GM21390 (cell line): ENCODE results near the gene TMX3.
A peak's percentile ranks its signal among the peaks of the same experiment; 100 is the strongest.

Experiments
- ATAC-seq: cut with Tn5 transposase; IDR thresholded peaks from one replicate; pipeline ENCODE4 v1.9.1; 2021; ENCODE audit not compliant: unreplicated experiment

Gene TMX3

GRCh38 chr18:68713796-68714195, 1.1 kb downstream of the TMX3 start:
- ATAC-seq = no peak

GRCh38 chr18:68713131-68713530, 1.8 kb downstream of the TMX3 start:
- no peak for ATAC-seq

- ATAC-seq = no peak
These were observed 7.3 kb downstream of the TMX3 start for GRCh38 chr18:68707646-68708045.

- ATAC-seq = no peak
These were observed 9.8 kb downstream of the TMX3 start for GRCh38 chr18:68705119-68705518.

- no peak for ATAC-seq
These were observed 11.6 kb downstream of the TMX3 start for GRCh38 chr18:68703326-68703725.

GRCh38 chr18:68701353-68701752, 13.6 kb downstream of the TMX3 start:
- no peak for ATAC-seq

- ATAC-seq = no peak
These were observed 15.9 kb downstream of the TMX3 start for GRCh38 chr18:68699043-68699442.

GRCh38 chr18:68696937-68697336, 18.0 kb downstream of the TMX3 start:
- no peak for ATAC-seq

- ATAC-seq = no peak
These were observed 20.6 kb downstream of the TMX3 start for GRCh38 chr18:68694316-68694715.

- no peak for ATAC-seq
These were observed 21.7 kb downstream of the TMX3 start for GRCh38 chr18:68693091-68693815.

GRCh38 chr18:68679528-68679927, 35.4 kb downstream of the TMX3 start:
- no peak for ATAC-seq

GRCh38 chr18:68676913-68677312, 38.0 kb downstream of the TMX3 start:
- ATAC-seq = peak; percentile 88

GRCh38 chr18:68667121-68667520, 47.8 kb downstream of the TMX3 start:
- ATAC-seq = no peak

GRCh38 chr18:68666381-68666780, 48.5 kb downstream of the TMX3 start:
- ATAC-seq = no peak

- ATAC-seq = no peak
These were observed 49.3 kb downstream of the TMX3 start for GRCh38 chr18:68665628-68666027.

- ATAC-seq = no peak
These were observed 52.2 kb downstream of the TMX3 start for GRCh38 chr18:68662754-68663153.

GRCh38 chr18:68660354-68661183, 54.3 kb downstream of the TMX3 start:
- ATAC-seq = no peak

GRCh38 chr18:68648191-68648590, 66.7 kb downstream of the TMX3 start:
- no peak for ATAC-seq

GRCh38 chr18:68642003-68642402, 72.9 kb downstream of the TMX3 start:
- ATAC-seq = no peak

- no peak for ATAC-seq
These were observed 74.0 kb downstream of the TMX3 start for GRCh38 chr18:68640861-68641260.

GRCh38 chr18:68638613-68639012, 76.3 kb downstream of the TMX3 start:
- no peak for ATAC-seq

GRCh38 chr18:68627812-68628211, 87.1 kb downstream of the TMX3 start:
- no peak for ATAC-seq
